HG02981 (cell line): ENCODE measurements around the gene STXBP3.
A peak's percentile ranks its signal among the peaks of the same experiment; 100 is the strongest.

ENCODE experiments used
- ATAC-seq: cut with Tn5 transposase; IDR thresholded peaks from one replicate; pipeline ENCODE4 v1.9.1; 2021; ENCODE audit warnings: mild to moderate bottlenecking, moderate library complexity; ENCODE audit not compliant: unreplicated experiment

The STXBP3 gene

DNA sequence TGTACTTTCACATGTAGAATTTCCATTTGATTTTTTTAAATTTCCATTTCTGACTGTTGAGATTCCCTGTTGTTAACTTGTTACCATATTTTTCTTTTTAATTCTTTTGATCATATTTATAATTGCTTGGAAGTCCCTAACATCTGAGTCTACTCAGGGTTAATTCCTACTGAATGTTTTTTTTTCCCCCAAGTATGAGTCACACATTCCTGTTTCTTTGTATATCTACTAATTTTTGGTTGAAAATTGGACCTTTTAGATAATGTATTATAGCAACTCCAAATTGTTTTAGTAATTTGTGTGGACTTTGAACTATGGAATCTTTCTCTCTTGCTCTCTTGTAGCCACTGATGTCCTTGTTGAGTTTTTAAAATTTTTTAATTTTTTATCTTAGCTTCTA lies 54.6 kb downstream of the STXBP3 start:
- no peak for ATAC-seq

DNA sequence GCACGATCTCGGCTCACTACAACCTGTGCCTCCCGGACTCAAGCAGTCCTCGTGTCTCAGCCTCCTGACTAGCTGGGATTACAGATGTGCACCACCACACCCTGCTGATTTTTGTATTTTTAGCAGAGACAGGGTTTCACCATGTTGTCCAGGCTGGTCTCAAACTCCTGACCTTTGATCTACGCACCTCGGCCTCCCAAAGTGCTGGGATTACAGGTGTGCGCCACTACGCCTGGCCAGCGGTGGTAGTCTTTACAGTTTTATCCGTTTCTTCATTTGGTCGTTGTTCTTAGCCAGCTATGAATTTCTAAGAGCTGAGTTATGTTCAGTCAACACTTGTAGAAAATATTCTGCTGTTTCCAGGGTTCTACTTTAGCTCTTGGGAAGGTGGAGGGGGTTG lies 57.1 kb downstream of the STXBP3 start:
- no peak for ATAC-seq

DNA sequence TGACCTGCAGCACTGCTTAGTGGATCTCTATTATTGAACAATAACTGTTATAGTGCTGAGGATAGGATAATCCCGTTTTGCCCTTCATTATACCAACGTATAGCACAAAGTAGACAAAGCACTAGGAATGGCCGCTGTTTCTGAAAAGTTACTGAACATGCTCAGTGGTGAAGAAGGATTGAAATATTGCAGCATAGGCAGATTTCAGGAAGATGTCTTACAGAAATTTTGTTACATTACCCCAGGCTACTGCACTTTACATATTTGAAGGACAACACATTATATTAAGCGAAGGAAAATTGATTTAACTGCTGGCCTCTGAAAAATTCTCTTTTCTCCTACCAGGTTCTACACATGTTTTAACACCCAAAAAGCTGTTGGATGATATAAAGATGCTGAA lies 62.0 kb downstream of the STXBP3 start:
- ATAC-seq, result no peak

DNA sequence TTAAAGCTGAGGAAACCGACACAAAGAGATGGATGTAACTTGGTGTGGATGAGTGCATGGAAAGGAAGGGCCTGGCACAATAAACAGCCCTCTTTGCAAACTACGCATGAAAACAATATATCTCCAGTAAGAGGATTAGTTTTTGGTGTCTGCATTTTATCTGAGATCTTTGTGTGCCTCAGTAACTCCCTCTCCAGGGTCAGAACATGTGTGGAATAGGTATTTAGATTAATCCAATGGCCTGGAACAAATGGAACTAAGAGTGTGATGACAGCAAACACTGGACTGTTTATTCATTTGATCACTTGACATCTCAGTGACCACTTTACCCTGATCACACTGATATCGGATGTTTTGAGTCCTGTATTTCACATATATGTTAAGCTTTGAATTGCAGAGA lies 65.1 kb downstream of the STXBP3 start:
- ATAC-seq, result no peak

DNA sequence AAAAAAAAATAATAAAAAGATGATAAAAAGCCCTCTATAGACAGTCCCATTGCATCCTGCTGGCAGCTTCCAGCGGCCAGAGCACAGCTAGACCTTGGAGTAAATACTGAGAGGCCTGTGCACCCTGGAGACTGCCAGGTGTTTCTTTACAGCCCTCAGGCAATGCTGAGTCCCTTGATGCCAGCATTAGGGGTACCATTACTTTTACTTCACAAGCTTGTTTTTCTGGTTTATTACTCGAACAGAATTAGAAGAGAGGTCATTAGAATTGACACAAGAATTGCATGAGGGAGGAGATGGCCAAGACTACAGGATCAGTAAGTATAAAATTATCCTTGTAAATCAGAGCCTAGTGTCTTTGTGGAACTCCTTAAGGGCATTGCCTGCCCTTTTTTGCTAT lies 66.9 kb downstream of the STXBP3 start:
- ATAC-seq, result no peak

DNA sequence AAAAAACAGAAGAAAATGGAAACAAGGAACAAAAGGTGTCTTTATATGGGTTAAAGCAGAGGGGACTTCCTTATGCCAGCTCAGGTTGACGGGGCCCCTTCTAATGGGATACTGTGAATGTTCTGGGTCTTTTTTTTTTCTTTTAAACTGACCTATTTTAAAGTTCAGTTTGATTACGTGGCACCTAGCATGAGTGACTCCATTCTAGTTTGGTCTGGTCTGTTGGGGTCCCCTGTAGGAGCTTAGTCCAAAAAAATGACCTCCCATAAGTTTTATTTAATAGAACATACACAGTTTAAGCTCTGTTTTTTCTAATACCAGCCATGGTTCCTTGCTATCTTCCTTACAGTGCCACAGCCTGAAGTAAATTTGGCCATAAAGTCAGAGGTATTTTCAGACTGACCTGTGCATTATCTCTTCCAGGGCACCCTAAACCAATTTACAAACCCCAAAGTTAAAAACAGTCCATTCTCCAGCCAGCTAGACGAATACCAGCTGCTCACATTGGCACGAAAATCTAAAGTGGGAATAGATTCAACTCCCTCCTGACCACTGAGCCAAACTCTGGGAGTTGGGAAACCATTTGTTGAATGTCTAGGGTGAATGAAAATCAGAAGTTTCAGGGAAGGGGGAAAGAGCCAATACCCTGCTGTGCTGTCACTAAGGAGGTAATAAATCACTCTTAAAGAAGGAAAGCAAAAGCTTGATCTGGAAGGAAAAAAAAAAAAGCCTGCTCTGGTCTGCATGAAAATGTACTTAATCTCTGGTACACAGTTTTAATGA lies 68.1 kb downstream of the STXBP3 start:
- ATAC-seq, result no peak

DNA sequence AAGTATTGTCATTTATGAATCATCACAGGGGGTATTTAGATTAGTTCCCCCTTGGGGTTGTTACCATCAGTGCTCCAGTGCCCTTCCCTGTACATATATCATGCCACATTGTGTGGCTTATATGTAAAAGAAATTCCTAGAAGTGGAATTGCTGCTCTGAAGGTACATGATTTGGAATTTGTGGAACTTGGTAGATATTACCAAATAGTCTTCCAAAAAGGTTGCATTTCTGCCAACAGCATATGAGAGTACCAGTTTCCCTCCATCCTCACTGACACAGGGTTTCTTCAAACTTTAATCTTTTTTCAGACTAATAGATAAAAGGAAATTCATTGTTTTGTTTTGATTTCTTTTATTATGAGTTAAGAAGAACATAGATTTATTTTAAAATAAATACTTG lies 69.1 kb downstream of the STXBP3 start:
- ATAC-seq, result no peak

DNA sequence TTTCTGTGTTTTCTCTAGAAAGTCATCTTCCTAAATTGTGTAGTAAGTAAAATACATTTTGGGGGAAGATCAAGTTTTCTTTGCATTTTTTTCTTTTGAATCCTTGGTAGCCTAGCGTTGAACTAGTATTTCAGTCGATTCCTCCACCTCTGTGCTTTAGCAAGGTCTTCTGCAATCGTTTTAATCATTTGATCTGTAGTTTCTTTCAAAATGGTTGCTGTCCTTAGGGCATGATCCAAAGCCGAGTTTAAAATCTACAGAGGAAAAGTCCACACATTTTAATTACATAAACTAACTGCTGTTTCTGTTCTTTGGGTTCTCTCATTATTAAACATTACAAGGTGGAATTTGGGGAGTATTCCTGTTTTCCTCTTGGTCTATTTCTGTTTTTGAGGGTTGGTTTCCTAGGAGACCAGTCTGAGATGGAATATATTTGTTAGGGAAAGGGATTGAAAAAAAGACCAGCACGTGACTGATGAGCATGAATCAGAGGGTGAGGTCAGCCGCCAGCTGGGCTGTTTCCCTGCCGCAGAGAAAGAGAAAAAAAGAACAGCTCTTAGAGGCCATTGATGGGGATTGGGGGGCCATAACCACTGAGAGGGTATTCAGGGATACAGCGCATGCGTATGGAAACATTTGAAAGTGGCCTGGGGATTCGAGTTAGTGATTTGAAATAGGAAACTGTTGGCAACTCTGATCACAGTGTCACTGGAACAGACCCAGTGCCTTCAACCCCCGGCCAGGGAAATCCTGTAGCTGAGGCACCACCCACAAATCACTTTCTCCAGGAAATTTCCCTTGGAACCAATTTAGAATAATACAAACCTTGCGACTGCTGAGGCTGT lies 69.8 kb downstream of the STXBP3 start:
- ATAC-seq, result no peak

DNA sequence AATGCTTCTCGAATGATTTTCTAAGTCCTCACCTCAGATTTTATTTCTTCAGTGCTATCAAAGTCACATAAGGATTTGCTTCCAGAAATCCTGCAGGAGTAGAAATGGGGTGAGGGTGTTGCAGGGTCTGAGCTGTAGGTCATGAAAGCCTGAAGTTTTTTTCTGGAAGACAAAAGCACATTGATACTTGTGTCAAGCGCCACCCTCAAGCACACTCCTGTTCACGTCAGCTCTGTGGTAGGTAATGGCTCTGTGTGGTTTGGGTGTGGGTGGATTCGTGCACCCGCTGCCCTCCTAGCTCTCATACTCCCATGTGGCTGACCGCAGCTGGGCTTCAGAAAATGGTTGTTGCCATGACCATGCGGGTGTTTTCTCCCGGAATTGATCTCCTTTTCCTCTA lies 70.5 kb downstream of the STXBP3 start:
- no peak for ATAC-seq

DNA sequence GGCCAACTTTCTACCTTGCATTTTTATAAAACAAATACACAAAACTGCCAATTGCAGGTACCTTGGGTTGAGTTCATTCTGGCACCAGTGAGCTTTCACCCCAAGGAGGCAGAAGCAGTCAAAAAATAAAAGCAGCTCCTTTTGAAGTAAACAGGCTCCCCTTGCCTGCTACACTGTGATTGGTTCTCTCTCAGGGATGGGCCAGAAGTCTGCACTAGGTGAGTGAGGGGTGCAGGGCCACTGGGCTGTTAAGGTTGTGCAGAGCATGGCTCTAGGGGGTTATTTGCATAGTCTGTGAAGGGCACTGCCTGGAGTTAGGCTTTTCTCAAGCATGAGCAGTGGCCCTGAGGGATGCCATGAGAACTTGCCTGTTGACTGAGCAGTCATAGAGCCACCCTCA lies 71.3 kb downstream of the STXBP3 start:
- no peak for ATAC-seq

DNA sequence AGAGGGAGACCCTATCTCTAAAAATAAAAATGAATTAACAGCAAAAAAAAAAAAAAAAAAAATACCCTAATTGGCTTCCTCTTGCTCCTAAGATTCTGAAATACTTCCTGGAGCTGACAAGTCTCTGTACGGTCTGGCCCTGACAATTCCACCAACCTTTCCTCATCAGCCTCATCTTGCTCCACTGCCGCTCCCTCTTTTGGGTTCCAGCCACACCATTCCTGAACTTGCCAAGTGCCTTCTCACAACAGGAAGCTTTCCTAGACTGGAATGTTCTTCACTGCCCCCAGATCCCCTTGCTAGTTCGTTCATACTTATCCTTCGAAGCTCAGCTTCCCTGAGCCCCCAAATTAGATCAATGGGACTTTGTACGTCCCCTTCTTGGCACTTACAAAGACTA lies 73.4 kb downstream of the STXBP3 start:
- no peak for ATAC-seq

DNA sequence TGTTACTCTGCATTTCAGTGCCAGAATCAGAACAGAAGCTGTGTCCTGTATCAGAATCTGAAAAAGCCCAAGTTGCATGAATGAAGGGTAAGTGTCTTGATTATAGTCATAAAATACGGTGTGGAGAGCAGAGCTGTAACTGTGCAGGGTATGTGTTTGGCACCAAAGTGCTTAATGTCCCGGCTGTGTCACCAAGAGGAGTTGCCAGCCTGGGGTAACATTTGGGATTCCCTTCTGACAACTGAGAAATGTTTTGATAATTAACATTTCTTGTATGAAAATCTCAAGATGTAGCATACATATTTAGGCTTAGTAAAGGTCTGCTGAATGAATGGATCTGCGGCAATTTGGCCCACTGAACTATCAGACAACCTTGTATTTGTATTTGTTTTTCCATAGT lies 77.2 kb downstream of the STXBP3 start:
- no peak for ATAC-seq

DNA sequence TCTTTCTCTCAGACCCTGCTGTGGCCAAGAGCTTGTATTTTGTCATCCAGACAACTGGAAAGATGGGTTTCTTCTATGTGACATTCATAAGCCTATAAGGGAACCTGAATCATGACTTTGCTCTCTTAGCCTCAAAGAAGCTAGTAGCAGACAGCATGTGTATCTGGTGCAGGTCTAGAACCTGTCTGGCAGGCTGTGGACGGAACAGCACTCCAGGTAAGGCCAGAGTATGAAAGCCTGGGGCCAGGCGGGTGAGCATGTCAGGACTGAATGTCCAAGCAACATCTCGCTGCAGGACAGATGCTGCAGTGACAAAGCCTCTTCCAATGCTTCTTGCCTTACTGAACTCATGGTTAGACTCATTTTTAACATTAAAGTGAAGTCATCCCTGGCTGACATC lies 77.6 kb downstream of the STXBP3 start:
- no peak for ATAC-seq

DNA sequence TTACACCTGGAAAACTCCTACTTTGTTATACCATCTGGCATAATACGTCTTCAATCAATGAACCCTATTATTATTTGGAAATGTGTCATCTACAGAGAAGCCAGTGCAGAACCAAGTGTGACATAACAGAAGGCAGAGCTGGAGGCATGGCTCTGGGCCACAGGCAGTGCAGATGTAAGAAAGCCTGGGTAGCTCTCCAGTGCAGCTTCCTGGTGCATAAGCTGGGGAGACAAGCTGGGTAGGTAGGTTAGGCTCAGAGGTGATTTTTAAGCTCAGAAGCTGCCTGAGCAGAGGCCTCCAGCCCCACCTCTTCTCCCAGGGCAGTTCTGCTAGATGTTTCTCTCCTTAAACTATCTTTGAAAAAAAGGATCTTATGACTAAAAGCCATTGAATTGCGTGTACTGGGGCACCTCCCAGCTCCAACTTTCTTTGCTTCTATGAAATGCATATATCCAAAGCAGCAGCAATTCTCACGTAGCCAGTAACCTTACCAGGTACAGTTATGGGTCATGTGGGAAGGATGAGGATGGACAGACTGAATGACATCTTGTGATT lies 79.7 kb downstream of the STXBP3 start:
- ATAC-seq, result no peak

DNA sequence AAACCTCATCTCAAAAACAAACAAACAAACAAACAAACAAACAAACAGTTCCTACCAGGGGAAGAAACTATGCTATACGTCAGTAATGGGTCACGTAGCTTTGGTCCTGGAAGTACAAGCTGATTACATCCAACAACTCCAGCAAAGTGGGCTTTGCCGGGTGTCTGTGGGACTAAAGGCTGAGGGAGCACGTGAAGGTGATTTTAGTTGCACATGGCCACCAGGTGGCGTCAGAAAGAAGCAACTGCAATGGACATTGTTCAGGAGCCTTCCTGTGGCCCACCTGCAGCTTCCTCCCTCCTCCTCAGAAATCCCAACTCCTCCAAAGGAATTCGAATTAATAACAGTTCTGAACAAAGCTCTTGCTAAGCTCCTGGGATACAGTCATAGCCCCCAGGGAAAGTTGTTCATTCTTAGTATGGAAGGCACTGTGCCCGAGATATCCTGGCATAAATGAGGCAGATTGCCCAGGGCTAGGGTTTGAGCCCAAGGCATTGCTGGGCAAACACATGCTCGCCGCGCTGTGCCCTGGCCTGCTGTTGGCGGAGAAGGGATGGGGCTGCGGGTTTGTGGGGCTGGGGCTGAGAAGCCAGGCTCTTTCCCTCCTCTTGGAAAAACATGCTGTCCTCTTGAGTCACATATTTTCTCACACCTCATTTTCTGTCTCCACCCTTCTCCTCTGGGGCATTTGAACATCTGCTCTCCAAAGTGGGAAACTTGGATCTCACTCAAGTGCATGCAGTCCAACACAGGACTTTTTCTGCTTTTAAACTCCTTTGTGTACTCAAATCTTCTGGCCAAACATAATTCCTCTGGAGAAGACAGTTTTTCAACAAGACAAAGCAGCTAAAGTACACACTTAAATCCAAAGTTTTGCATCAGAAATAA lies 81.8 kb downstream of the STXBP3 start:
- ATAC-seq, result peak; percentile 64

DNA sequence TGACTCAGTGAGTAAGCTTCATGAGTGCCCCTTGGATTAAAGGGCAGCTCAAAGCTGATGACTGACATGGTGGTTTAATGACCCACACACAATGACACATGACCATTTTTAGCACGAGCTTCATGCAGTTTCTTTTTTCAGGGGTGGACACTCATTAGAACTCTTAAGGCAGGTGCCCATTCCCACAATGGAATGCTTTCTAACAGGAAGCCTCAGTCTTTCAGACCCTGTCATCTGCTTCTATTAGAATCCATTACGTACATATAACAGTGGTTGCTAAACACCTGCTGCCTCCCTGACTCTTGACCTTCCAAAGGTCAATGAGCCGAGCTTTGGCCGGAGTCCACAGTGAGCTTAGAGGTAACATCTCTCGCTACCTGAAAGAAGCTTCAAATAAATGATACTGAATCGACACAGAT lies 83.0 kb downstream of the STXBP3 start:
- no peak for ATAC-seq

DNA sequence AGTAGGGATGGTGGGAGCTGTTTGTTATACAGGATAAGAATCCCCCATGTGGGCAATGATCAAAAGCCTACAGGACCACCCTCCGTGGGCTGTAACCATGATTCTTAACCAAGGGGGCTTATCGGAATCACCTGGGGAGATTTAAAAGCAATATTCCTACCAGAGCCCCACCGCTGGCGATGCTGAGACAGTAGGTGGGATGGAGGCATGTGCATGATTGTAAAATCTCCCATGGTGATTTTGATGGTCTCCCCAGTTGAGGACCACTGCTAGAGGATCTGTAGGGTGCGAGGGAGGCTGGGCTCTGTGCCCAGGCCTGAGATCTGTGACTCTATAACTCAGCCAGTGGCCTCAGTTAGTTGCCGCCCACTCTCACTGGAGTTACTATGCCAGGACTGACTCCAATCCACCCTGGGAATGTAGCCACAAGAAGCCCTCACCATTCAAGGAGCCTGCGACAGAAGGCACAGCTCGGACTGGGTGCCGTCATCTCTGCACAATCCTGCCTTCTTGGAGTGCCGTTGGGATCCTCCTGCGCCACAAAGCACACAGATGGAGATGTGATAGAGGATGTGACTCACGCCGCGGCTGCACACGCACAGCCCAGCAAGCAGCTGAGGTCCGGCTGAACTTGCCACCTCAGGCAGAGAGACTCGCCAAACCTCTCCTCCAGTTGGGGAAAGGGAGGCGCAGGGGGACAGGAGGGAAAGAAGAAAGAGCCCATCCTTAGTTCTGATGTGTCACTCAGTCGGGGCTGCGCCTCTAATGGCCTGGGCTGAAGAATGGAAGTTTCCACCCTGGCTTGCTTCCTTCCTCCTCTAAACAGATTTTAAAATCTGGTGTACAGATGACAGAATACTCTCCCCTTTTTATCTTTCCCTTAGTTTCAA lies 83.9 kb downstream of the STXBP3 start:
- ATAC-seq, result no peak

DNA sequence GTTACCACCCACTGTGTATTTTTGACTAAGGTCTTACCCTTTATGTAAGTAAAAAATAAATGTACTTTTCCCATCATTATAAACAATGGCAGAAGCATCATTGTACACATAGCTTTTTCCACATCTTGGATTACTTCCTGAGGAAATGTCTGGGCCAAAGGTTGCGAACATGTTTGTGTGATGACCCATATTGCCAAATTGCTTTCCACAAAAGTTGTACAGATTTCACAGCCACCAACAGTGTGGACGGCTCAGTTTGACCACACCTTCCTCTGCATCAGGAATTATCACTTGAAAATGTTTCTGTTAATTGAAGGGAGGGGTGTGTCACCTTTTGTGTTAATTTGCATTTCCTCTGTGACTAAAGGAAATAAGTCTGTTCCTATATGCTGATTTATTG lies 84.8 kb downstream of the STXBP3 start:
- no peak for ATAC-seq

DNA sequence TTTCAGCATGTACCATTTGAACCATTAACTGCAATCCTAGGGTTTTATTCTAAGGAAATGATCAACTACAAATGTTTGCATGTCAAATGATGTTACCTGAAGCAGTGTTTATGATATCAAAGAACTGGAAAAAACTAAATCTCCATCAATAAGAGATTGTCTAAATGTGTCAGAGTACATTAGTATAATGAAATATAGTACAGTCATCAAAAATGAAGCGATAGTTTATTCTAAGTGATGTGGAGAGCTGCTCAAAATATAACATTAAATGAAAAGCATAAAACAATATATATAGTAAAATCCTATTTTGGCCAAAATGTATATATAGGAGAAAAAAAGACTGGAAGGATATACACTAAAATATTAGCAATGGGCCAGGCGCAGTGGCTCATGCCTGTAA lies 86.5 kb downstream of the STXBP3 start:
- no peak for ATAC-seq

DNA sequence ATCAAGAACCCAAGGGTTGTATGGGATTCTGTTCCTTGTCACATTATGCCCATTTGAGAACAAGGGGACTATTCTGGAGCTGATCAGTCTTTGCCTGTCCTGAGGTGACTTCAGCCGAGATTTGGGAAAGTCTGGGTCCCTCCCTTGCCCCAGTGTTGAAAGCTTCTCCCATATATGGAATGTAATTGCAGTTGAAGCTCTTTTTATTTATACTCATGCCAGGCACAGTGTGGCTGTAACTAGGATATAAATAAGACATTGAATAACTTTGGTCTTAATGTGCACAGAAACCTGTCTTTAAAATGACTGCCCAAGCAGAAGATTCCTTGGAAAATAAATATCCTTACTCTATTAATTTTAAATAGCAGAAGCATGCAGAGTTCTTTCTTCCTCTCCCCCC lies 95.2 kb downstream of the STXBP3 start:
- no peak for ATAC-seq
